Measurements from ENCODE around the gene SYCP3. TPM values are rescaled to one million over a fixed set of nuclear protein-coding genes. Genes with fewer than 3 reads are reported as not detected.

The SYCP3 gene
- total and polyA plus RNA-seq, 2 of the 13 experiments (the other 11 are each of a cell fraction or from before 2014, with no cell fraction given): not detected

DNA sequence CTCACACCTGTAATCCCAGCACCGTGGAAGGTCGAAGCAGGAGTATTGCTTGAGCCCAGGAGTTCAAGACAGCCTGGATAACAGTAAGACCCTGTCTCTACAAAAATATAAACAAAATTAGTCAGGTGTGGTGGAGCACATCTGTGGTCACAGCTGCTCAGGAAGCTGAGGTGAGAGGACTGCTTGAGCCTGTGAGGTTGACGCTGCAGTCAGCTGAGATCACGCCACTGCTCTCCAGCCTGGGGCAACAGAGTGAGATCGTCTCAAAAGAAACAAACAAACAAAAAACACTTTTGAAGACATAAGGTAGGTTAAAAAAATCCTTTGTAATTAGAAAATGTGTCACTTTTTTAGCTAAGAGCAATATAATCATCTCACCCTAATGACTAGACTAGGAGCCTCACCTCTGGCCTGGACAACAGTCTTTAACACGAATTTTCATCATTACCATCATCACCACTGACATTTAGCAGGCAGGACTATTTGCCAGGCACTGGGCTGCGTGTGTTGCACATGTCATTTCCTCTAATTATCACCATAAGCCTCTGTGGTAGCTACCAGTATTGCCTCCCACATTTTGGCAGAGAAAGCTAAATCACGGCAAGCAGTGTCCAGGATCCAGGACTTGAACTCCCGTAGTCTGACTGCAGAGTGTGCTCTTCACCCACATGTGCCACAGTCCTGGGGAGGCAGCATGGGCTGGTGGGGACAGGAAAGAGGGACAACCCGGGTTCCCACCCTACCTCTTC is 4.6 kb upstream of the SYCP3 start (continued):
- TF ChIP-seq ATF7 (IDR thresholded peaks at IDR 0.05): no peak
- no peak for TF ChIP-seq ATF7 (CRISPR knock-in tag; IDR thresholded peaks at IDR 0.05)
- no peak for TF ChIP-seq ZNF160 (CRISPR knock-in tag; IDR thresholded peaks at IDR 0.05)
- TF ChIP-seq ZMAT3 (CRISPR knock-in tag; conservative IDR thresholded peaks at IDR 0.05): no peak
- no peak for TF ChIP-seq ESRRA (CRISPR knock-in tag; IDR thresholded peaks at IDR 0.05; ENCODE audit: low read depth)

DNA sequence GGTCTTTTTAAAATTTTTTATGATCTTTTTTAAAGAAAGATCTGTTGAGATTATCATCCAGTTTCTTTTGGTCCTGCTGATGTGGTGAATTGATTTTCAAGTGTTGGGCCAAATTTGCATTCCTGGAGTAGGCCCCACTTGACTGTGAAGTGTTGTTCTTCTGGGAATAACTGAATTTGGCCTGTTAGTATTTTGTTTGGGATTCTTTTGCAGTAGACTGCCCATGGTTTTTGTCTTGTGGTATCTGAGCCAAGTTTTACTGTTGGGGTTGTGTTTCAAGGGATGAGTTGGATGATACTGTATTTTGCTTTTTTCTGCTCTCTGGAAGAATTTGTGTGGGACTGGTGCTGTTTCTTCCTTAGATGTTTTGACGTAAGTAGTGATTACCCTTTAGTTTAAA is 4.0 kb upstream of the SYCP3 start:
- H3K9ac ChIP-seq (ENCODE audit: insufficient read depth, low read depth, low read length): no peak overlapping the region
- H3K27ac ChIP-seq (ENCODE audit: extremely low read length, insufficient read depth, low read length): no peak overlapping the region
- POLR2A ChIA-PET: no interaction called here
- intact Hi-C loops (cut with micrococcal nuclease; ENCODE audit: unreplicated experiment) (no loop called here), in situ Hi-C loops (cut with HindIII; ENCODE audit: extremely low pct_ligation_motif_present, low pct_unique_long_range_greater_than_20kb) (no loop called here)
- H3K36me3 ChIP-seq (replicated peaks in 1 of 2; ENCODE audit: control insufficient read depth in 1 of 2, insufficient read depth in 2 of 2, low read length in 2 of 2): peaks cover 17 to 52% of the 10 kb centered on the region in 2 experiments
- no peaks in the 10 kb centered on the region for H3K27me3 ChIP-seq (ENCODE audit: control insufficient read depth in 1 of 2, insufficient read depth in 2 of 2, low read length in 2 of 2)
- no peaks in the 10 kb centered on the region for H4K20me1 ChIP-seq (ENCODE audit: insufficient read depth, low read length)
- no peaks in the 10 kb centered on the region for H3K9me3 ChIP-seq (ENCODE audit: low read length)
- DNase-seq (ENCODE audit: low spot score) (no peak), FAIRE-seq (no peak), ATAC-seq (no peak)
- BruUV-seq (replicated peaks): no TSS peak
- CTCF ChIA-PET (ENCODE audit: low intra/inter-chr PET ratio, low total read pairs): no interaction called here
- H3K4me2 ChIP-seq (ENCODE audit: low read depth, low read length): no peak overlapping the region
- no peak overlapping the region for H2AFZ ChIP-seq (ENCODE audit: low read length)
- H3K4me3 ChIP-seq (replicated peaks in 1 of 3; ENCODE audit: insufficient read depth in 1 of 3, low read depth in 2 of 3, low read length in 3 of 3): no peak overlapping the region
- H3K4me1 ChIP-seq (ENCODE audit: insufficient read depth, low read length): no peaks in the 10 kb centered on the region
- 97% methylated on average over 1 of the region's 1 CpG for WGBS (ENCODE audit: low lambda C conversion rate)
- H3K79me2 ChIP-seq (ENCODE audit: insufficient read depth, low read length): no peaks in the 10 kb centered on the region
- TF ChIP-seq CEBPG (CRISPR knock-in tag; IDR thresholded peaks at IDR 0.05): no peak
- TF ChIP-seq HDAC1 (CRISPR knock-in tag; IDR thresholded peaks at IDR 0.05): no peak
- TF ChIP-seq HOXA3 (CRISPR knock-in tag; IDR thresholded peaks at IDR 0.05): no peak
- no peak for TF ChIP-seq ZNF33B (CRISPR knock-in tag; IDR thresholded peaks at IDR 0.05)
- TF ChIP-seq, protein P1, sequence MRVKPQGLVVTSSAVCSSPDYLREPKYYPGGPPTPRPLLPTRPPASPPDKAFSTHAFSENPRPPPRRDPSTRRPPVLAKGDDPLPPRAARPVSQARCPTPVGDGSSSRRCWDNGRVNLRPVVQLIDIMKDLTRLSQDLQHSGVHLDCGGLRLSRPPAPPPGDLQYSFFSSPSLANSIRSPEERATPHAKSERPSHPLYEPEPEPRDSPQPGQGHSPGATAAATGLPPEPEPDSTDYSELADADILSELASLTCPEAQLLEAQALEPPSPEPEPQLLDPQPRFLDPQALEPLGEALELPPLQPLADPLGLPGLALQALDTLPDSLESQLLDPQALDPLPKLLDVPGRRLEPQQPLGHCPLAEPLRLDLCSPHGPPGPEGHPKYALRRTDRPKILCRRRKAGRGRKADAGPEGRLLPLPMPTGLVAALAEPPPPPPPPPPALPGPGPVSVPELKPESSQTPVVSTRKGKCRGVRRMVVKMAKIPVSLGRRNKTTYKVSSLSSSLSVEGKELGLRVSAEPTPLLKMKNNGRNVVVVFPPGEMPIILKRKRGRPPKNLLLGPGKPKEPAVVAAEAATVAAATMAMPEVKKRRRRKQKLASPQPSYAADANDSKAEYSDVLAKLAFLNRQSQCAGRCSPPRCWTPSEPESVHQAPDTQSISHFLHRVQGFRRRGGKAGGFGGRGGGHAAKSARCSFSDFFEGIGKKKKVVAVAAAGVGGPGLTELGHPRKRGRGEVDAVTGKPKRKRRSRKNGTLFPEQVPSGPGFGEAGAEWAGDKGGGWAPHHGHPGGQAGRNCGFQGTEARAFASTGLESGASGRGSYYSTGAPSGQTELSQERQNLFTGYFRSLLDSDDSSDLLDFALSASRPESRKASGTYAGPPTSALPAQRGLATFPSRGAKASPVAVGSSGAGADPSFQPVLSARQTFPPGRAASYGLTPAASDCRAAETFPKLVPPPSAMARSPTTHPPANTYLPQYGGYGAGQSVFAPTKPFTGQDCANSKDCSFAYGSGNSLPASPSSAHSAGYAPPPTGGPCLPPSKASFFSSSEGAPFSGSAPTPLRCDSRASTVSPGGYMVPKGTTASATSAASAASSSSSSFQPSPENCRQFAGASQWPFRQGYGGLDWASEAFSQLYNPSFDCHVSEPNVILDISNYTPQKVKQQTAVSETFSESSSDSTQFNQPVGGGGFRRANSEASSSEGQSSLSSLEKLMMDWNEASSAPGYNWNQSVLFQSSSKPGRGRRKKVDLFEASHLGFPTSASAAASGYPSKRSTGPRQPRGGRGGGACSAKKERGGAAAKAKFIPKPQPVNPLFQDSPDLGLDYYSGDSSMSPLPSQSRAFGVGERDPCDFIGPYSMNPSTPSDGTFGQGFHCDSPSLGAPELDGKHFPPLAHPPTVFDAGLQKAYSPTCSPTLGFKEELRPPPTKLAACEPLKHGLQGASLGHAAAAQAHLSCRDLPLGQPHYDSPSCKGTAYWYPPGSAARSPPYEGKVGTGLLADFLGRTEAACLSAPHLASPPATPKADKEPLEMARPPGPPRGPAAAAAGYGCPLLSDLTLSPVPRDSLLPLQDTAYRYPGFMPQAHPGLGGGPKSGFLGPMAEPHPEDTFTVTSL (CRISPR knock-in tag; IDR thresholded peaks at IDR 0.05; ENCODE audit: borderline replicate concordance): no peak
- no peak for TF ChIP-seq ZNF253 (CRISPR knock-in tag; IDR thresholded peaks at IDR 0.05; ENCODE audit: borderline replicate concordance)
- TF ChIP-seq, protein P2, sequence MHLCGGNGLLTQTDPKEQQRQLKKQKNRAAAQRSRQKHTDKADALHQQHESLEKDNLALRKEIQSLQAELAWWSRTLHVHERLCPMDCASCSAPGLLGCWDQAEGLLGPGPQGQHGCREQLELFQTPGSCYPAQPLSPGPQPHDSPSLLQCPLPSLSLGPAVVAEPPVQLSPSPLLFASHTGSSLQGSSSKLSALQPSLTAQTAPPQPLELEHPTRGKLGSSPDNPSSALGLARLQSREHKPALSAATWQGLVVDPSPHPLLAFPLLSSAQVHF (CRISPR knock-in tag; IDR thresholded peaks at IDR 0.05): no peak
- TF ChIP-seq, protein P3, sequence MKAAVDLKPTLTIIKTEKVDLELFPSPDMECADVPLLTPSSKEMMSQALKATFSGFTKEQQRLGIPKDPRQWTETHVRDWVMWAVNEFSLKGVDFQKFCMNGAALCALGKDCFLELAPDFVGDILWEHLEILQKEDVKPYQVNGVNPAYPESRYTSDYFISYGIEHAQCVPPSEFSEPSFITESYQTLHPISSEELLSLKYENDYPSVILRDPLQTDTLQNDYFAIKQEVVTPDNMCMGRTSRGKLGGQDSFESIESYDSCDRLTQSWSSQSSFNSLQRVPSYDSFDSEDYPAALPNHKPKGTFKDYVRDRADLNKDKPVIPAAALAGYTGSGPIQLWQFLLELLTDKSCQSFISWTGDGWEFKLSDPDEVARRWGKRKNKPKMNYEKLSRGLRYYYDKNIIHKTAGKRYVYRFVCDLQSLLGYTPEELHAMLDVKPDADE (CRISPR knock-in tag; IDR thresholded peaks at IDR 0.05): no peak
- TF ChIP-seq MED13 (CRISPR knock-in tag; IDR thresholded peaks at IDR 0.05): no peak
- TF ChIP-seq, protein P4, sequence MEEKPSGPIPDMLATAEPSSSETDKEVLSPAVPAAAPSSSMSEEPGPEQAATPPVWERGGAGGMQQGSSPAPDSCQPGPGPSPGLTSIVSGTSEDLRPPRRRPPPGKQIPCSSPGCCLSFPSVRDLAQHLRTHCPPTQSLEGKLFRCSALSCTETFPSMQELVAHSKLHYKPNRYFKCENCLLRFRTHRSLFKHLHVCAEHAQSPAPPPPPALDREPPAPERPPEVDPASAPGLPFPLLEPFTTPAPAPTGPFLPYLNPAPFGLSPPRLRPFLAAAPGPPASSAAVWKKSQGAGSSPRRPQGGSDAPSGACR (CRISPR knock-in tag; IDR thresholded peaks at IDR 0.05): no peak
- TF ChIP-seq REL (CRISPR knock-in tag; conservative IDR thresholded peaks at IDR 0.05): no peak
- TF ChIP-seq ZNF224 (CRISPR knock-in tag; IDR thresholded peaks at IDR 0.05): no peak
